GM04503 (cell line): ENCODE measurements around the gene GPR84.
"Not testable (repeated sequence)": the region's sequence is repeated elsewhere in the genome, so short reads cannot be mapped to it uniquely, and the experiment has no call there.

Source experiments
- DNase-seq: peaks from one replicate; pipeline ENCODE4 v3.0.0-alpha.2; 2012; ENCODE audit warnings: low read depth

GPR84 gene

GRCh38 chr12:54355104-54355815 lies 9.0 kb downstream of the GPR84 start:
- no peak for DNase-seq

GRCh38 chr12:54354271-54354670 lies 10.0 kb downstream of the GPR84 start:
- DNase-seq = not testable (repeated sequence)

- DNase-seq = no peak
Observed at GRCh38 chr12:54352891-54353874, 11.1 kb downstream of the GPR84 start.

GRCh38 chr12:54352022-54352531 lies 12.2 kb downstream of the GPR84 start:
- no peak for DNase-seq

- no peak for DNase-seq
Observed at GRCh38 chr12:54351341-54351740, 12.9 kb downstream of the GPR84 start.

- no peak for DNase-seq
Observed at GRCh38 chr12:54350743-54351142, 13.5 kb downstream of the GPR84 start.

- no peak for DNase-seq
Observed at GRCh38 chr12:54349679-54350078, 14.6 kb downstream of the GPR84 start.

GRCh38 chr12:54349036-54349435 lies 15.2 kb downstream of the GPR84 start:
- no peak for DNase-seq

GRCh38 chr12:54341378-54342300 lies 22.6 kb downstream of the GPR84 start:
- DNase-seq = no peak

- DNase-seq = no peak
Observed at GRCh38 chr12:54340846-54341245, 23.4 kb downstream of the GPR84 start.

- DNase-seq = no peak
Observed at GRCh38 chr12:54338698-54339296, 25.5 kb downstream of the GPR84 start.

- DNase-seq = no peak
Observed at GRCh38 chr12:54337854-54338650, 26.2 kb downstream of the GPR84 start.

- DNase-seq = no peak
Observed at GRCh38 chr12:54337280-54337842, 26.9 kb downstream of the GPR84 start.

GRCh38 chr12:54333420-54334034 lies 30.8 kb downstream of the GPR84 start:
- DNase-seq = no peak

GRCh38 chr12:54331461-54331860 lies 32.8 kb downstream of the GPR84 start:
- DNase-seq = no peak

GRCh38 chr12:54330442-54330841 lies 33.8 kb downstream of the GPR84 start:
- DNase-seq = no peak

- no peak for DNase-seq
Observed at GRCh38 chr12:54329759-54330158, 34.5 kb downstream of the GPR84 start.

- no peak for DNase-seq
Observed at GRCh38 chr12:54328595-54329337, 35.5 kb downstream of the GPR84 start.
